Measurements from ENCODE around the gene NHP2. TPM values are rescaled to one million over a fixed set of nuclear protein-coding genes. Genes with fewer than 3 reads are reported as not detected.

NHP2 gene
- total RNA-seq, 4 donors from 2014 or later = 28.1 to 116 (median 96.7) TPM

DNA sequence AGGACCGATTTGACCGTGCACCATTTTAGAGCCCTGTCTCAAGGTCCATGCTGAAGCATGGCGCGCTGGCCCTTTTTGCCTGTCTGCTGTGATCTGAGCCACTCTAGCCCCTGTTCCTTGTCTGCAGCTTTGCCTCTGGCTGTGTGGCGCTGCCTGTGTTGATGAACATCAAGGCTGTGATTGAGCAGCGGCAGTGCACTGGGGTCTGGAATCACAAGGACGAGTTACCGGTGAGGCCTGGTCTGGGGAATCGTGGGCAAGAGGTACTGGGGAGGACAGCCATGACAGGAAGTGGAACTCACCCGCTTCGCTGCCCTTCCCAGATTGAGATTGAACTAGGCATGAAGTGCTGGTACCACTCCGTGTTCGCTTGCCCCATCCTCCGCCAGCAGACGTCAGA lies 6.3 kb downstream of the NHP2 start:
- Histone ChIP-seq H3K36me3 (peaks cover 0 to 18% (median 7%) of the 10 kb centered on the region in 4 donors), H3K9me3 (no peaks in the 10 kb centered on the region), H3K4me1 (peaks cover 0 to 5% (median 2%) of the 10 kb centered on the region in 4 donors), H3K27me3 (no peaks in the 10 kb centered on the region), H3K4me3 (no peak overlapping the region), H3K27ac (no peak overlapping the region)
- 88 to 90% methylated on average over 2 to 15 of the region's 15 CpGs for WGBS, 2 donors (ENCODE audit: low coverage in 1 of 2)
- in situ Hi-C loops (cut with MboI; ENCODE audit: low pct_ligation_motif_present in 1 of 4, low pct_unique_long_range_greater_than_20kb in 1 of 4, low sequenced_read_pairs in 3 of 4) = no loop called here
- intact Hi-C loops (cut with DNase I; ENCODE audit: low total_unique reads) = no loop called here
- DNase-seq = no peak
- no peak for TF ChIP-seq POLR2A (IDR thresholded peaks at IDR 0.05)
- no peak for TF ChIP-seq POLR2AphosphoS5 (IDR thresholded peaks at IDR 0.05)
- TF ChIP-seq, protein P1, sequence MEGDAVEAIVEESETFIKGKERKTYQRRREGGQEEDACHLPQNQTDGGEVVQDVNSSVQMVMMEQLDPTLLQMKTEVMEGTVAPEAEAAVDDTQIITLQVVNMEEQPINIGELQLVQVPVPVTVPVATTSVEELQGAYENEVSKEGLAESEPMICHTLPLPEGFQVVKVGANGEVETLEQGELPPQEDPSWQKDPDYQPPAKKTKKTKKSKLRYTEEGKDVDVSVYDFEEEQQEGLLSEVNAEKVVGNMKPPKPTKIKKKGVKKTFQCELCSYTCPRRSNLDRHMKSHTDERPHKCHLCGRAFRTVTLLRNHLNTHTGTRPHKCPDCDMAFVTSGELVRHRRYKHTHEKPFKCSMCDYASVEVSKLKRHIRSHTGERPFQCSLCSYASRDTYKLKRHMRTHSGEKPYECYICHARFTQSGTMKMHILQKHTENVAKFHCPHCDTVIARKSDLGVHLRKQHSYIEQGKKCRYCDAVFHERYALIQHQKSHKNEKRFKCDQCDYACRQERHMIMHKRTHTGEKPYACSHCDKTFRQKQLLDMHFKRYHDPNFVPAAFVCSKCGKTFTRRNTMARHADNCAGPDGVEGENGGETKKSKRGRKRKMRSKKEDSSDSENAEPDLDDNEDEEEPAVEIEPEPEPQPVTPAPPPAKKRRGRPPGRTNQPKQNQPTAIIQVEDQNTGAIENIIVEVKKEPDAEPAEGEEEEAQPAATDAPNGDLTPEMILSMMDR (IDR thresholded peaks at IDR 0.05) = no peak
- TF ChIP-seq EP300 (IDR thresholded peaks at IDR 0.05; ENCODE audit: low read depth) = no peak

DNA sequence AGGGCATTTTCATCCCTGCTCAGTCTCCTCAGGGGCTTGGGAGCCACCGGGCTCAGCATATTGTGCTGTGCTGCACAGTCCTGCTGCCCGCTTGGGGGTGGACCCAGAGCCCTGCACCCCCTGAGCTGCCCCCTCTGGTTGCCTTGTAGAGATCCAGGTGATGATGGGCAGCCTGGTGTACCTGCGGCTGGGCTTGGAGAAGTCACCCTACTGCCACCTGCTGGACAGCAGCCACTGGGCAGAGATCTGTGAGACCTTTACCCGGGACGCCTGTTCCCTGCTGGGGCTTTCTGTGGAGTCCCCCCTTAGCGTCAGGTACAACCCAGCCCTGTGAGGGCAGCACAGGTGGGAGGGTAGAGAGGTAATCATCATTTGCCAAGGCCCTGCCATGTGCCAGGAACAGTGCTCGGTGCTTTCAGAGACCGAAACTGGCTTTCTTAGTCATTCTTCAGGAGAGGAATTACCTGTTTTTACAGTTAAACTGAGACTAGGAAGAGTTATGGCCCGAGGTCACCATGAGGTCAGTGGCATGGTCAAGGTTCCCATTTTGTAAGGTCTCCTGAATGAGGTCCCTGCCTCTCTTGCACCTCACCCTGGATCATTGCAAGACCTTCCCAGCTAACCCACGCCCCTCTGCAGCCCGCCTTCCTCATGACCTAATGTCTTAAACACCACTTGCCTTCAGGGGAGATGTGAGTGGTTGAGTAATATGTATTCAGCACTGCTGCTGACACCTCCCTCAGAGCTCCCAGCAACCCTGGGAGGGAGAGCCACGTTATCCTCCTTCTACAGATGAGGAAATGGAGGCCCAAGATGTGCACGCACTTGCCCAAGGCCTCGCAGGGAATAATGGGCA lies 7.5 kb downstream of the NHP2 start:
- Histone ChIP-seq H3K9me3 (no peaks in the 10 kb centered on the region), H3K27ac (no peak overlapping the region), H3K36me3 (peaks cover 0 to 18% (median 7%) of the 10 kb centered on the region in 4 donors), H3K27me3 (no peaks in the 10 kb centered on the region), H3K4me3 (no peak overlapping the region), H3K4me1 (peaks cover 0 to 3% (median 0%) of the 10 kb centered on the region in 4 donors)
- intact Hi-C loops (cut with DNase I; ENCODE audit: low total_unique reads) = no loop called here
- DNase-seq = peak; percentile 79
- 53% methylated on average over 14 of the region's 14 CpGs; no CpG with 5 or more reads in 1 of the 2 donors for WGBS, 2 donors (ENCODE audit: low coverage in 1 of 2)
- TF ChIP-seq, protein P1 (IDR thresholded peaks at IDR 0.05) = peak; percentile 62 to 79 (median 70)
- no peak for TF ChIP-seq POLR2A (IDR thresholded peaks at IDR 0.05)
- TF ChIP-seq POLR2AphosphoS5 (IDR thresholded peaks at IDR 0.05) = no peak
- in situ Hi-C loops (cut with MboI; ENCODE audit: low pct_ligation_motif_present in 1 of 4, low pct_unique_long_range_greater_than_20kb in 1 of 4, low sequenced_read_pairs in 3 of 4) = no loop called here

DNA sequence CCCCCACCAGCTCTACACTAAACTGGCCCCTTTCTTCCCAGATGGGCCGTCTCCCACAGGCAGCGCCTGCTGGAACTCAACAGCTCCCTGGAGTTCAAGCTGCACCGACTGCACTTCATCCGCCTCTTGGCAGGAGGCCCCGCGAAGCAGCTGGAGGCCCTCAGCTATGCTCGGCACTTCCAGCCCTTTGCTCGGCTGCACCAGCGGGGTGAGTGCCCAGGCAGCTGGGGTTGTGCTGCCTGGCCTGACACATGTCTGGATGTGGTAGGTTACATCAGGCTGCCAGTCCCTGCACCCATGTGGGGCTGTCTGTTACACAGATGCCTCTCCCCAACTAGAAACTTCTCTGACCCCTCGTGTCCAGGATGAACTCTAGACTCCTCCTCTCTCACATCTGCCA lies 9.8 kb downstream of the NHP2 start:
- WGBS, 2 donors (ENCODE audit: low coverage in 1 of 2) = 71% methylated on average over 4 of the region's 10 CpGs; no CpG with 5 or more reads in 1 of the 2 donors
- no peaks in the 10 kb centered on the region for H3K9me3 ChIP-seq
- in situ Hi-C loops (cut with MboI; ENCODE audit: low pct_ligation_motif_present in 1 of 4, low pct_unique_long_range_greater_than_20kb in 1 of 4, low sequenced_read_pairs in 3 of 4) (no loop called here), intact Hi-C loops (cut with DNase I; ENCODE audit: low total_unique reads) (no loop called here)
- H3K4me3 ChIP-seq = no peak overlapping the region
- H3K36me3 ChIP-seq = peaks cover 0 to 30% (median 12%) of the 10 kb centered on the region in 4 donors
- H3K27ac ChIP-seq = no peak overlapping the region
- peaks cover 0 to 3% (median 0%) of the 10 kb centered on the region in 4 donors for H3K4me1 ChIP-seq
- H3K27me3 ChIP-seq = no peaks in the 10 kb centered on the region
- TF ChIP-seq POLR2A (IDR thresholded peaks at IDR 0.05) (no peak), POLR2AphosphoS5 (IDR thresholded peaks at IDR 0.05) (peak; percentile 14 to 57 (median 16))
- peak; percentile 28 for DNase-seq

DNA sequence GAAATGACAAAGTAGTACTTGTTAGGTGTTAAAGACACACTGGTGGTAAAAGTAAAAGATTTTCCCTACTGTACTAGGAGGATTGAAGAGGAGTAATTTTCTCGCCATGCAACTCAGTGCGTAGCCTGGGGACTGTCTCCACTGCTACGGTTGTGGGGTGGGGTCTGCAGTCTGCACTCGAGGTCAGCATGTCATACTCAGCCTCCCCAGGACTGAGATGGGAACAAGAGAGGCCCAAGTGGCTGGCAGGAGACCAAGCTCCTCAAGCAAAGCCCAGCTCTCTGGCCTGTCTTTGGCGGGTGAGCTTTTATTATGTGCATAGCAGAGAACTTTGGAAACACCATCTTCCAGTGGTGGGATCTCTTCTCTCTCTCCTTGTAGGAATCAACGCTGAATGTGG lies 10.4 kb downstream of the NHP2 start:
- H3K9me3 ChIP-seq = no peaks in the 10 kb centered on the region
- in situ Hi-C loops (cut with MboI; ENCODE audit: low pct_ligation_motif_present in 1 of 4, low pct_unique_long_range_greater_than_20kb in 1 of 4, low sequenced_read_pairs in 3 of 4) (no loop called here), intact Hi-C loops (cut with DNase I; ENCODE audit: low total_unique reads) (no loop called here)
- no peak overlapping the region for H3K4me3 ChIP-seq
- no peak overlapping the region for H3K27ac ChIP-seq
- DNase-seq = no peak
- TF ChIP-seq POLR2A (IDR thresholded peaks at IDR 0.05) = no peak
- no peak for TF ChIP-seq POLR2AphosphoS5 (IDR thresholded peaks at IDR 0.05)
- TF ChIP-seq, protein P1 (IDR thresholded peaks at IDR 0.05) = no peak
- TF ChIP-seq EP300 (IDR thresholded peaks at IDR 0.05; ENCODE audit: low read depth) = no peak
- peaks cover 0 to 30% (median 12%) of the 10 kb centered on the region in 4 donors for H3K36me3 ChIP-seq
- H3K4me1 ChIP-seq = peaks cover 0 to 3% (median 0%) of the 10 kb centered on the region in 4 donors
- no peaks in the 10 kb centered on the region for H3K27me3 ChIP-seq
- WGBS, 2 donors (ENCODE audit: low coverage in 1 of 2) = 67 to 82% methylated on average over 4 to 6 of the region's 6 CpGs
